Activated B cell treated with CpG ODN at 0.5 μM for 24 hours (primary cell): ENCODE data around the gene OR9G4. TPM values are rescaled to one million over a fixed set of nuclear protein-coding genes. Genes with fewer than 3 reads are reported as not detected.

ENCODE experiments used
- ATAC-seq: fragments of 200-7000 bp; cut with Tn5 transposase; one replicate; pipeline ENCODE4 v1.10.0; 2021; ENCODE audit warnings: low read depth, mild to moderate bottlenecking, moderate library complexity
- CTCF ChIA-PET: fragments of 350-600 bp; sonication (Branson Sonifier 250); formaldehyde crosslinking; loops from one replicate; lab custom pipeline; 2021; ENCODE audit warnings: antibody characterized with exemption; lab: Charles Lee
- POLR2A ChIA-PET: fragments of 350-600 bp; sonication (Branson Sonifier 250); formaldehyde crosslinking; loops from one replicate; lab custom pipeline; 2021; ENCODE audit warnings: antibody characterized with exemption; lab: Charles Lee
- DNase-seq: peaks from one replicate; pipeline ENCODE4 v3.0.0; 2022
- H3K27ac Mint-ChIP-seq: one replicate; pipeline ENCODE4 v1.8.0; 2020; ENCODE audit warnings: mixed read lengths
- H3K27me3 Mint-ChIP-seq: one replicate; pipeline ENCODE4 v1.8.0; 2021; ENCODE audit warnings: mixed read lengths
- H3K36me3 Mint-ChIP-seq: one replicate; pipeline ENCODE4 v1.8.0; 2021; ENCODE audit warnings: low read depth, mixed read lengths
- H3K4me1 Mint-ChIP-seq: one replicate; pipeline ENCODE4 v1.8.0; 2021; ENCODE audit warnings: mixed read lengths
- H3K4me3 Mint-ChIP-seq: one replicate; pipeline ENCODE4 v1.8.0; 2020; ENCODE audit warnings: mild to moderate bottlenecking, mixed read lengths
- H3K9me3 Mint-ChIP-seq: one replicate; pipeline ENCODE4 v1.8.0; 2020; ENCODE audit warnings: mixed read lengths
- CTCF ChIP-seq: fragments of 200-600 bp; IDR thresholded peaks from one replicate; pipeline ENCODE4 v1.8.0; 2022; ENCODE audit warnings: antibody characterized with exemption, mild to moderate bottlenecking
- intact Hi-C: fragments of 100-400 bp; cut with micrococcal nuclease; formaldehyde crosslinking; loops from one replicate; pipeline ENCODE4 v1.15.1; 2024
- total RNA-seq: library from RNA; stranded (reverse); gene quantifications from 2 replicates; pipeline ENCODE4 v1.2.3, GENCODE V29; 2022

Gene OR9G4
- total RNA-seq, 1 donor from 2014 or later: not detected

GRCh38 chr11:56716379-56716854 lies 32.1 kb downstream of the OR9G4 start:
- CTCF ChIA-PET: no interaction called here
- Mint-ChIP-seq H3K27me3 (no peaks in the 10 kb centered on the region), H3K9me3 (peaks cover 8% of the 10 kb centered on the region), H3K27ac (no peak overlapping the region), H3K4me3 (no peak overlapping the region), H3K36me3 (no peaks in the 10 kb centered on the region), H3K4me1 (no peaks in the 10 kb centered on the region)
- POLR2A ChIA-PET: no interaction called here
- TF ChIP-seq CTCF: no peak
- DNase-seq: no peak
- no peak for ATAC-seq
- intact Hi-C loops: no loop called here

- POLR2A ChIA-PET: no interaction called here
- TF ChIP-seq CTCF: no peak
- CTCF ChIA-PET: no interaction called here
- intact Hi-C loops: no loop called here
- no peak overlapping the region for H3K27ac Mint-ChIP-seq
- DNase-seq (no peak), ATAC-seq (no peak)
- H3K4me3 Mint-ChIP-seq: no peak overlapping the region
- no peaks in the 10 kb centered on the region for H3K4me1 Mint-ChIP-seq
- peaks cover 13% of the 10 kb centered on the region for H3K9me3 Mint-ChIP-seq
- H3K36me3 Mint-ChIP-seq: no peaks in the 10 kb centered on the region
- H3K27me3 Mint-ChIP-seq: no peaks in the 10 kb centered on the region
Observed at GRCh38 chr11:56714206-56714605, 34.3 kb downstream of the OR9G4 start.

GRCh38 chr11:56706486-56706885 lies 42.0 kb downstream of the OR9G4 start:
- peaks cover 7% of the 10 kb centered on the region for H3K9me3 Mint-ChIP-seq
- no peaks in the 10 kb centered on the region for H3K36me3 Mint-ChIP-seq
- no peak for ATAC-seq
- H3K4me1 Mint-ChIP-seq: no peaks in the 10 kb centered on the region
- H3K4me3 Mint-ChIP-seq: no peak overlapping the region
- TF ChIP-seq CTCF: no peak
- POLR2A ChIA-PET: no interaction called here
- no peak overlapping the region for H3K27ac Mint-ChIP-seq
- intact Hi-C loops: no loop called here
- no peaks in the 10 kb centered on the region for H3K27me3 Mint-ChIP-seq
- DNase-seq: no peak
- CTCF ChIA-PET: no interaction called here

DNA sequence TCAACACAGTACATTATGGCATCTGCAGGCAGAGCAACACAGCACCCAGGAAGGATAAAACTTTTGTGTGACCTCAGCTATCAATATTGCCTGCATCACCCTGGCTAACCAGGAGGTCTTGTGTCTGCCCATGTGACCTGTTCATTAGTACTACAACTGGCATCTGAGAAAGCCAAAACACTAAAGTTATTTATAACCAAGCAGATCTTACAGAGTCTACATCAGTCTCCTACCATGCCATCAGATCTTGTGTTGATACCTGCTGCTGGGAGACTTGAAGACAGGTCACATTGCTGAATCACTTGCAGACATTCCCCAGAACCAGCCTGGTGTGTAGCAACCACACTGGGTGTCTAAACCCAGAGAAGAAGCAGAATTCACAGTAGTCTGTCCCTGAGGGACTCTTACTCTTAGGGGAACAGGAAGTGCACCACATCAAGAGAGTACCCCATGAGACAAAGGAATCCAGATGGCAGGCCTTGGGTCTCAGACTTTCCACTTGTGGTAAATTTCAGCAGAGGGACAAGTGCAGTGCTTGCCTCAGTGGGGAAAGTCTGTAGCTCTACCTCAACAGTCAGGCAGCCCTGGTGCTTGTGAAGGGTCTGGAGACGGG lies 42.6 kb downstream of the OR9G4 start:
- no peaks in the 10 kb centered on the region for H3K27me3 Mint-ChIP-seq
- DNase-seq (no peak), ATAC-seq (no peak)
- H3K36me3 Mint-ChIP-seq: no peaks in the 10 kb centered on the region
- no peak overlapping the region for H3K27ac Mint-ChIP-seq
- H3K4me1 Mint-ChIP-seq: no peaks in the 10 kb centered on the region
- peaks cover 5% of the 10 kb centered on the region for H3K9me3 Mint-ChIP-seq
- no peak overlapping the region for H3K4me3 Mint-ChIP-seq
- ChIA-PET POLR2A (no interaction called here), CTCF (no interaction called here)
- no peak for TF ChIP-seq CTCF
- intact Hi-C loops: no loop called here

- H3K27ac Mint-ChIP-seq: no peak overlapping the region
- no peaks in the 10 kb centered on the region for H3K9me3 Mint-ChIP-seq
- H3K4me1 Mint-ChIP-seq: no peaks in the 10 kb centered on the region
- POLR2A ChIA-PET: no interaction called here
- DNase-seq (no peak), ATAC-seq (no peak)
- no peak for TF ChIP-seq CTCF
- intact Hi-C loops: no loop called here
- H3K27me3 Mint-ChIP-seq: no peaks in the 10 kb centered on the region
- CTCF ChIA-PET: no interaction called here
- no peak overlapping the region for H3K4me3 Mint-ChIP-seq
- no peaks in the 10 kb centered on the region for H3K36me3 Mint-ChIP-seq
Observed at GRCh38 chr11:56700914-56701485, 47.5 kb downstream of the OR9G4 start.
